ENCODE results near the gene LRRC10B.
"Not testable (repeated sequence)": the region's sequence is repeated elsewhere in the genome, so short reads cannot be mapped to it uniquely, and the experiment has no call there.

LRRC10B gene

DNA sequence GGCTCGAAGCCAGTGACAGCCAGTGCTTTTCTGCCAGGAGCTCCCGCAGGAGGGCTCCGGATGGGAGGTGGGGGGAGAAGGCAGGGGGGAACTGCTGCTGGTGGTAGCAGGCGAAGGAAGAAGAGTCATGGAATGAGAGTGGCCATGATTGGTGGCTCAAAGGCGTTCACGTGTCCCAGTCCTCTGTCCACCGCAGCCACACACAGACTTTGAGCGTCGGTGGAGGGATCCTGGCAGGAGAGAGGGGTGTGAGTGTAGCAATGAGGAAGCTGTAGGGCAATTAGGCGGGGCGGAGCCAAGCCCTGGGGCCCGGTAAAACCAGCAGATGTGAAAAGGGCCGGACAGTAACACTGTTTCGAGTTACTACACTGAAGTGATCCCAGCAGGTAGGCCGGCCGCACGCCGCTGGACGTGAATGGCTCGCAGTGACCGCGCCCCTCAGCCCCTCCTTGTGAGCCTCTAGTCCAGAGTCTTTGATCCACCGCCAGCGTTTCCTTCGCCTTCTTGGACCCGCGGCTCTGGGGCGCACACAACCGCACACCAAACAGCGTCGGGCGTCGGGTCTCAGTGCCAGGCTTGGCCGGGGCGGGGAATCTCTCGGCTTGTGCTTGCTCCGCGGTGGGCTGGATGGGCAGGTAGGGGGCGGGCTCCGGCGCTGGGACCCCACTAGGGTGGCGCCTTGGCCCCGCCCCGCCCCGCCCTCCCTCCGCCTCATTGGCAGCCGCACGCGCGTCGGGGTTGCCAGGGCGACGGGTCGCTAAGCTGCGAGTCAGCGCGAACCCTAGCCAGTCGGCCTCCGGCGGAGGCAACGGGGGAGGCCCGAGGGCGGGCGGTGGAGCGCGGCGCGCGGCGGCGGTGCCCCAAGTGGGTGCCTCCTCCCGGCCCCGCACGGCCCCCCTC is at the start of gene LRRC10B:
TSS of gene LRRC10B (plus strand) at position 788 of the 900 bp plus-strand sequence. CDS start 250 bp downstream, outside the sequence.
- TF ChIP-seq EZH2phosphoT487 (IDR thresholded peaks at IDR 0.05; ENCODE audit: low read depth), result no peak
- TF ChIP-seq, protein P1, sequence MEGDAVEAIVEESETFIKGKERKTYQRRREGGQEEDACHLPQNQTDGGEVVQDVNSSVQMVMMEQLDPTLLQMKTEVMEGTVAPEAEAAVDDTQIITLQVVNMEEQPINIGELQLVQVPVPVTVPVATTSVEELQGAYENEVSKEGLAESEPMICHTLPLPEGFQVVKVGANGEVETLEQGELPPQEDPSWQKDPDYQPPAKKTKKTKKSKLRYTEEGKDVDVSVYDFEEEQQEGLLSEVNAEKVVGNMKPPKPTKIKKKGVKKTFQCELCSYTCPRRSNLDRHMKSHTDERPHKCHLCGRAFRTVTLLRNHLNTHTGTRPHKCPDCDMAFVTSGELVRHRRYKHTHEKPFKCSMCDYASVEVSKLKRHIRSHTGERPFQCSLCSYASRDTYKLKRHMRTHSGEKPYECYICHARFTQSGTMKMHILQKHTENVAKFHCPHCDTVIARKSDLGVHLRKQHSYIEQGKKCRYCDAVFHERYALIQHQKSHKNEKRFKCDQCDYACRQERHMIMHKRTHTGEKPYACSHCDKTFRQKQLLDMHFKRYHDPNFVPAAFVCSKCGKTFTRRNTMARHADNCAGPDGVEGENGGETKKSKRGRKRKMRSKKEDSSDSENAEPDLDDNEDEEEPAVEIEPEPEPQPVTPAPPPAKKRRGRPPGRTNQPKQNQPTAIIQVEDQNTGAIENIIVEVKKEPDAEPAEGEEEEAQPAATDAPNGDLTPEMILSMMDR (IDR thresholded peaks at IDR 0.05; ENCODE audit: low read depth, low read length), result no peak
- H4K20me1 ChIP-seq (ENCODE audit: insufficient read depth, low read length), result no peaks in the 10 kb centered on the region
- H3K4me1 ChIP-seq (ENCODE audit: low read length), result no peaks in the 10 kb centered on the region
- no peak within 1 kb of the TSS for H3K27ac ChIP-seq (ENCODE audit: low read length)
- no peaks in the 10 kb centered on the region for H3K36me3 ChIP-seq (replicated peaks; ENCODE audit: low read depth, low read length)
- no peak within 1 kb of the TSS for H2AFZ ChIP-seq (ENCODE audit: low read depth, low read length)
- no peak within 1 kb of the TSS for H3K4me2 ChIP-seq (ENCODE audit: low read length)
- H3K4me3 ChIP-seq (ENCODE audit: low read length), result no peak within 1 kb of the TSS
- no peaks in the 10 kb centered on the region for H3K27me3 ChIP-seq (ENCODE audit: low read depth, low read length)
- no peaks in the 10 kb centered on the region for H3K9me3 ChIP-seq (ENCODE audit: insufficient read depth, low read length)
- no peak within 1 kb of the TSS for H3K9ac ChIP-seq (ENCODE audit: low read length)
- no peaks in the 10 kb centered on the region for H3K79me2 ChIP-seq (ENCODE audit: low read length)

DNA sequence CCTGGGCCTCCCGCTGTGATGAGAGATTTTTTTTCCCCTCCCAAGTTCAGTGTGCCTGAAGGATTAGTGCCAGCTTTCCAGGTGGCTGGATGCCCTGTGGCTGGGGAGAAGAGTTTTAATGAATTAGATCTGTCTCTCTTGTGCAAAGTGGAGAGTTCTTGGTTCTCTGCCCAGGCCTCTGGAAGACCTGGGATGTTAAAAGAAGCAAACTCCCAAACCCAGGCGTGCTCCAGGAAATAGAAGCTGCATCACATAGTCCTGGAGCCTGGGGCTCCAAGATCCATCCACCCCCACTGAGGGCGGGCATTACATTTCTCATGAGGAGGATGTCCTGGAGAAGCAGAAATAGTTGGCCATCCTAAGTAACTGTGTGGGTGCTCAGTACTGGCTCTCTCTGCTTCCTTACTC is 48.1 kb upstream of the LRRC10B start:
- no peak overlapping the region for H3K9ac ChIP-seq (ENCODE audit: low read length)
- H3K27ac ChIP-seq (ENCODE audit: low read length), result no peak overlapping the region
- no peaks in the 10 kb centered on the region for H4K20me1 ChIP-seq (ENCODE audit: insufficient read depth, low read length)
- H3K4me3 ChIP-seq (ENCODE audit: low read length), result no peak overlapping the region
- no peak overlapping the region for H3K4me2 ChIP-seq (ENCODE audit: low read length)
- H3K79me2 ChIP-seq (ENCODE audit: low read length), result no peaks in the 10 kb centered on the region
- no peak overlapping the region for H2AFZ ChIP-seq (ENCODE audit: low read depth, low read length)
- H3K27me3 ChIP-seq (ENCODE audit: low read depth, low read length), result no peaks in the 10 kb centered on the region
- no peaks in the 10 kb centered on the region for H3K4me1 ChIP-seq (ENCODE audit: low read length)
- H3K9me3 ChIP-seq (ENCODE audit: insufficient read depth, low read length), result no peaks in the 10 kb centered on the region
- H3K36me3 ChIP-seq (replicated peaks; ENCODE audit: low read depth, low read length), result no peaks in the 10 kb centered on the region
- TF ChIP-seq, protein P1 (IDR thresholded peaks at IDR 0.05; ENCODE audit: low read depth, low read length), result no peak
- no peak for TF ChIP-seq EZH2phosphoT487 (IDR thresholded peaks at IDR 0.05; ENCODE audit: low read depth)

DNA sequence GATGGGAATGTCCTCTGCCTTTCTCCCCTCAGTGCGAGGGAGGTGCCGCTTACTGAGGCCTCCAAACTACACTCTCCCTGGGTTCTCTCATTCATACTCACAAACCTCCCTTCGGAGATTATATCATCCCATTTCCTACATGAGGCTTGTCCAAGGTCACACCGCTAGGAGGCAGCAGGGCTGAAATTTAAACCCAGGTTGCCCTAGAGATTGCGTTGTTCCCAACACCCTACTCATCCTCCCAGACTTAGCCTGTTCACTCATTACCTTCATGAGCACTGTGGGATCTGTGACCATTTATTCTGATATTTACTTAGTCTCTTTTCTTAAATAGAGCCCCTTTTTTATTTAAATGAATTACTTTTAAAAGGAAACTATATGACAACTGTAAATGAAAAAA is 47.6 kb upstream of the LRRC10B start:
- H3K4me1 ChIP-seq (ENCODE audit: low read length), result no peaks in the 10 kb centered on the region
- H3K4me2 ChIP-seq (ENCODE audit: low read length), result no peak overlapping the region
- H4K20me1 ChIP-seq (ENCODE audit: insufficient read depth, low read length), result no peaks in the 10 kb centered on the region
- H3K36me3 ChIP-seq (replicated peaks; ENCODE audit: low read depth, low read length), result no peaks in the 10 kb centered on the region
- no peak overlapping the region for H3K27ac ChIP-seq (ENCODE audit: low read length)
- H3K79me2 ChIP-seq (ENCODE audit: low read length), result no peaks in the 10 kb centered on the region
- no peak overlapping the region for H2AFZ ChIP-seq (ENCODE audit: low read depth, low read length)
- TF ChIP-seq EZH2phosphoT487 (IDR thresholded peaks at IDR 0.05; ENCODE audit: low read depth), result no peak
- TF ChIP-seq, protein P1 (IDR thresholded peaks at IDR 0.05; ENCODE audit: low read depth, low read length), result no peak
- no peaks in the 10 kb centered on the region for H3K9me3 ChIP-seq (ENCODE audit: insufficient read depth, low read length)
- no peaks in the 10 kb centered on the region for H3K27me3 ChIP-seq (ENCODE audit: low read depth, low read length)
- no peak overlapping the region for H3K9ac ChIP-seq (ENCODE audit: low read length)
- H3K4me3 ChIP-seq (ENCODE audit: low read length), result no peak overlapping the region

DNA sequence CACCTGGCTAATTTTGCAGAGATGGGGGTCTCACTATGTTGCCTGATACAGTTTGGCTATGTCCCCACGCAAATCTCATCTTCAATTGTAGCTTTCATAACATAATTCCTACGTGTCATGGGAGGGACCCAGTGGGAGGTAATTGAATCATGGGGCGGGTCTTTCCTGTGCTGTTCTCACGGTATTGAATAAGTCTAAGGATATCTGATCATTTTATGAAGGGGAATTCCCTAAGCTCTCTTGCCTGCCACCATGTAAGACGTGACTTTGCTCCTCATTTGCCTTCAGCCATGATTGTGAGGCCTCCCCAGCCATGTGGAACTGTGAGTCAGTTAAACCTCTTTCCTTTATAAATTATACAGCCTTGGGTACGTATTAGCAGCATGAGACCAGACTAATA is 40.9 kb upstream of the LRRC10B start:
- not testable (repeated sequence) for H3K9me3 ChIP-seq (ENCODE audit: insufficient read depth, low read length); H3K4me1 ChIP-seq (ENCODE audit: low read length); H3K27me3 ChIP-seq (ENCODE audit: low read depth, low read length); H4K20me1 ChIP-seq (ENCODE audit: insufficient read depth, low read length); H3K4me3 ChIP-seq (ENCODE audit: low read length); H3K4me2 ChIP-seq (ENCODE audit: low read length); H3K9ac ChIP-seq (ENCODE audit: low read length); H2AFZ ChIP-seq (ENCODE audit: low read depth, low read length); H3K27ac ChIP-seq (ENCODE audit: low read length); H3K79me2 ChIP-seq (ENCODE audit: low read length)
- H3K36me3 ChIP-seq (replicated peaks; ENCODE audit: low read depth, low read length), result peaks cover 10% of the 10 kb centered on the region

Measured in OCI-LY3 (cell line).